Esophagus (tissue), 2 donors: ENCODE results near the gene VPS13D. TPM values are rescaled to one million over a fixed set of nuclear protein-coding genes. Genes with fewer than 3 reads are reported as not detected.
A peak's percentile ranks its signal among the peaks of the same experiment; 100 is the strongest.

Experiments used
- H3K27ac ChIP-seq, 2 donors: one replicate each; pipeline ENCODE4 v1.5.1; 2013; ENCODE audit warnings: low read depth in 2 of 2, mild to moderate bottlenecking in 2 of 2, inconsistent platforms in 1 of 2, low read length in 1 of 2, moderate library complexity in 1 of 2
- H3K27me3 ChIP-seq, 2 donors: one replicate each; pipeline ENCODE4 v1.6.1; 2013; ENCODE audit warnings: low read length in 2 of 2, control low read depth in 1 of 2, mild to moderate bottlenecking in 1 of 2; ENCODE audit not compliant: insufficient read depth in 2 of 2, control insufficient read depth in 1 of 2
- H3K36me3 ChIP-seq, 2 donors: one replicate each; pipeline ENCODE4 v1.6.1; 2013; ENCODE audit warnings: low read length in 1 of 2; ENCODE audit not compliant: control insufficient read depth in 2 of 2, insufficient read depth in 2 of 2
- H3K4me1 ChIP-seq, 2 donors: one replicate each; pipeline ENCODE4 v1.6.1; 2013; ENCODE audit warnings: low read length in 1 of 2; ENCODE audit not compliant: control insufficient read depth in 2 of 2, insufficient read depth in 2 of 2
- H3K4me3 ChIP-seq, 2 donors: one replicate each; pipeline ENCODE4 v1.5.1; 2013; ENCODE audit warnings: low read length in 2 of 2, mild to moderate bottlenecking in 2 of 2, low read depth in 1 of 2, moderate library complexity in 1 of 2
- H3K9me3 ChIP-seq, 2 donors: one replicate each; pipeline ENCODE4 v1.6.1; 2013; ENCODE audit warnings: mild to moderate bottlenecking in 2 of 2, low read depth in 1 of 2, low read length in 1 of 2, moderate library complexity in 1 of 2; ENCODE audit not compliant: control insufficient read depth in 2 of 2, insufficient read depth in 1 of 2
- WGBS, 2 donors: extraction: QIAGEN DNeasy Blood & Tissue Kit; methylation state at CpG; one replicate each; pipeline ENCODE4 v1.1.7; 2013; 5-methylcytosine and 5-hydroxymethylcytosine counted together
- polyA plus RNA-seq, 2 donors: library from polyadenylated mRNA; stranded (reverse); fragments of 200-250 nt; gene quantifications; one replicate each; pipeline ENCODE4 v1.2.3, GENCODE V29; 2013
- donor health status: healthy with polysubstance abuse.
- donor health status: Bipolar disorder and iron deficiency.

The VPS13D gene
- polyA plus RNA-seq, 2 donors = 26.3 to 36.9 TPM

GRCh38 chr1:12339396-12339795 is 109.6 kb downstream of the VPS13D start:
- peaks cover 8 to 16% of the 10 kb centered on the region in 2 donors for H3K36me3 ChIP-seq
- WGBS, 2 donors = 64% methylated on average over 3 of the region's 3 CpGs
- H3K4me1 ChIP-seq = no peaks in the 10 kb centered on the region
- no peaks in the 10 kb centered on the region for H3K9me3 ChIP-seq
- no peaks in the 10 kb centered on the region for H3K27me3 ChIP-seq
- H3K4me3 ChIP-seq = no peak overlapping the region
- H3K27ac ChIP-seq = no peak overlapping the region

GRCh38 chr1:12339811-12340543 is 110.1 kb downstream of the VPS13D start:
- 55 to 65% methylated on average over 4 of the region's 4 CpGs for WGBS, 2 donors
- H3K9me3 ChIP-seq = no peaks in the 10 kb centered on the region
- no peak overlapping the region for H3K4me3 ChIP-seq
- peaks cover 8 to 14% of the 10 kb centered on the region in 2 donors for H3K36me3 ChIP-seq
- no peaks in the 10 kb centered on the region for H3K27me3 ChIP-seq
- no peaks in the 10 kb centered on the region for H3K4me1 ChIP-seq
- H3K27ac ChIP-seq = peak overlapping the region in 1 of 2 donors; percentile 19

DNA sequence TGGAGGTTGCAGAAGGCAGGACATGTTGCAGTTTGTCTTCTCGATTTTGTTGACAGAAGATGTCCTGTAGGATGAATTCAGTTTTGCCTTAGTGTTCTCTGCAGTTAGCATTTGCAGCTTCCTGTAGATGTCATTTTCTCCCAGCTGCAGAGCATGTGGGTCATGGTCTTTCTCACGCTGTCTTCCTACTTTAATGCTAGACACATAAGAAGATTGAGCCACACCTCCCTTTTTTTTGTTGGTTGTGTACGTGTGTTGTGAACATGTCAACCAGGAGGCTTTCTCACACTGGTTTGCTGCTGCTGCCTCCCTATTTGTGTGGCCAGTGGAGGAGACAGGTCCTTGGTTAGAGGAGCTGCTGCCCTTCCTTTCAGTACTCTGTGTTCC is 110.7 kb downstream of the VPS13D start:
- Histone ChIP-seq H3K27me3 (no peaks in the 10 kb centered on the region), H3K4me1 (no peaks in the 10 kb centered on the region), H3K36me3 (peaks cover 10 to 15% of the 10 kb centered on the region in 2 donors), H3K27ac (no peak overlapping the region), H3K4me3 (no peak overlapping the region), H3K9me3 (no peaks in the 10 kb centered on the region)
- WGBS, 2 donors = 62 to 76% methylated on average over 3 of the region's 3 CpGs

- Histone ChIP-seq H3K4me1 (no peaks in the 10 kb centered on the region), H3K27me3 (no peaks in the 10 kb centered on the region), H3K36me3 (peaks cover 13 to 18% of the 10 kb centered on the region in 2 donors), H3K27ac (no peak overlapping the region), H3K9me3 (no peaks in the 10 kb centered on the region), H3K4me3 (no peak overlapping the region)
- WGBS, 2 donors = 81 to 87% methylated on average over 6 of the region's 6 CpGs
Measured at GRCh38 chr1:12341667-12342066, 111.8 kb downstream of the VPS13D start.

DNA sequence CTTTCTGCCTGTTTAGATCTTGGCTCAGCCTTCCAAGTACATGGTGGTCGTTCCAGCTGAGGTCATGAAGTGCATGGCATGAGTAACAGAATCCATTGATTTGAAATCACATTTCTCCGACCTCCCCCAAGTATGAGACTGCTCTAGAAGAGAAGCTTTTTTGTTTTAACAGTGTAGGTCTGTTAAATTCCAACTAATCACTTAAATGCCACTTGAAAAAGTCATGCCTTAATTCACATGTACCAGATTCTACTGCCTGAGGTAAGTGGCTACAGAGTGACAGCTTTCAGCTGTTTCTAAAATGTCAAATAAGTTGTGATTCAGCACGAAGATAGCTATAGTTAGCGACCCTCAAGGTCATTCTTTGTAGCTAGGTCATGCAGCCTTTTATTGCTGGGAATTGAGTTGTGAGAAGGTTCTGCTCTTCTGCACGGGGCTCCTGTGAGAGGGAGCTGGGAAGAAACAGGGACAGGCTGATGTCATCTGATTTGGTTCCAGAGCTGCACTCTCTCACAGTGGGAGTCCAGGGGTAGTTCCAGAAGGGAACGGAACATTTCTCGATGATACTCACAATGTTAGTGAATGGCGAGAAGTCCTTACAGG is 112.7 kb downstream of the VPS13D start:
- 67 to 75% methylated on average over 8 of the region's 8 CpGs for WGBS, 2 donors

GRCh38 chr1:12343823-12344487 is 114.1 kb downstream of the VPS13D start:
- H3K9me3 ChIP-seq = no peaks in the 10 kb centered on the region
- peaks cover 16 to 19% of the 10 kb centered on the region in 2 donors for H3K36me3 ChIP-seq
- H3K4me3 ChIP-seq = no peak overlapping the region
- WGBS, 2 donors = 59 to 62% methylated on average over 2 of the region's 2 CpGs
- no peaks in the 10 kb centered on the region for H3K4me1 ChIP-seq
- H3K27me3 ChIP-seq = no peaks in the 10 kb centered on the region
- H3K27ac ChIP-seq = no peak overlapping the region

More for the DNA sequence above, 112.7 kb downstream of the VPS13D start:
- Histone ChIP-seq H3K4me1 (no peaks in the 10 kb centered on the region), H3K27ac (no peak overlapping the region), H3K27me3 (no peaks in the 10 kb centered on the region), H3K36me3 (peaks cover 13 to 18% of the 10 kb centered on the region in 2 donors), H3K9me3 (no peaks in the 10 kb centered on the region), H3K4me3 (no peak overlapping the region)

DNA sequence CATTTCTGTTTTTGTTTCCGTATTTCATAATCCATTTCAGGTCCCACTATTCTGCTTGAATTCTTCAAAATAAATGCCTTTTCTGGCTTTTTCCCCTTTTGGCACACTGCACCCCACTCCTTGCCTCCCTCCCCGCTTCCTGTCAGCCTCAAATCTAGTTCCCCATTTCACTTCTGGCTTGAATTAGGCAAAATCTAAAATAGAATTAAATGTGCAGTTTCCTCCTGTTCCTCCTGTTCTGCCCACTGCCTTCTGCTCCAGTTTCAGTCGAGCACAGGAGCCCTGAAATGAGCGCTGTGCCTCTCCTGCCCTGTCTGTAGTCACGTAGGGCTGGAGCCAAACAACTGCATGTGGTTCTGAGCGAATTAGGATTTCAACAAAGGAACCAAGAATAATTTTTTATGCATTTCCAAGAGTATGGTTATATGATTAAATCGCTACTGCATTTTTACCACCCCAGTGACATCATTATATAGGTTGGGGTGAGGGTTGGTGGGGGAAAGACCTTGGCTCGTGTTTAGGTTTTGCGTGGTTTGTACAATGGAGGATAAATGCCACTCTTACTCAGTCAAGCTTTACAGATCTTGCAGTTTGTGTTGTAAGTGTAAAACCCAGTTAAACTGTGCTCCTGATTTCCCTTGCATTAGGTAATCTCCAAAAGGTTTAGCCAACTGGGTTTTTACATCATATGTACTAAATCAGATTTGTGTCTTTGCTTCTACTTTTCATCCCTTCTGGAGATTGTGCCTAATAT is 114.9 kb downstream of the VPS13D start:
- WGBS, 2 donors = 69 to 70% methylated on average over 9 of the region's 9 CpGs
- H3K4me1 ChIP-seq = no peaks in the 10 kb centered on the region
- H3K27me3 ChIP-seq = no peaks in the 10 kb centered on the region
- H3K27ac ChIP-seq = peak overlapping the region; percentile 4 to 65
- H3K9me3 ChIP-seq = no peaks in the 10 kb centered on the region
- no peak overlapping the region for H3K4me3 ChIP-seq
- peaks cover 19 to 21% of the 10 kb centered on the region in 2 donors for H3K36me3 ChIP-seq

- Histone ChIP-seq H3K27me3 (no peaks in the 10 kb centered on the region), H3K4me3 (no peak overlapping the region), H3K9me3 (no peaks in the 10 kb centered on the region), H3K36me3 (peaks cover 18 to 19% of the 10 kb centered on the region in 2 donors), H3K4me1 (no peaks in the 10 kb centered on the region), H3K27ac (peak overlapping the region in 1 of 2 donors; percentile 31)
- WGBS, 2 donors = 60 to 64% methylated on average over 7 of the region's 7 CpGs
Measured at GRCh38 chr1:12345350-12346217, 115.8 kb downstream of the VPS13D start.
